HepG2 (cell line): ENCODE data around the gene GRIP2. TPM values are rescaled to one million over a fixed set of nuclear protein-coding genes. Genes with fewer than 3 reads are reported as not detected.

ENCODE experiments used
- ATAC-seq: fragments of 200-7000 bp; cut with Tn5 transposase; 3 replicates; pipeline ENCODE4 v1.9.1; 2020; ENCODE audit warnings: mild to moderate bottlenecking, moderate library complexity
- BruUV-seq: library from RNA; stranded (reverse); fragments of 400-500 nt; replicated peaks from 2 replicates; lab custom pipeline; 2021; lab: Mats Ljungman, UMichigan
- CTCF ChIA-PET: fragments of 300-600 bp; formaldehyde crosslinking; extraction: SDS; loops from one replicate; lab custom pipeline; 2021; ENCODE audit warnings: low total read pairs, inconsistent platforms, low intra/inter-chr PET ratio; lab: Yijun Ruan, JAX
- POLR2A ChIA-PET: fragments of 350-600 bp; sonication (Branson Sonifier 250); formaldehyde crosslinking; loops from one replicate; lab custom pipeline; 2020; ENCODE audit warnings: antibody characterized with exemption, inconsistent platforms; lab: Yijun Ruan, JAX
- DNase-seq: peaks from one replicate; pipeline ENCODE4 v3.0.0-alpha.2; 2015; ENCODE audit warnings: low spot score
- FAIRE-seq: peaks from 3 replicates; lab custom pipeline; 2011; peaks lifted over from hg19 to GRCh38; lab: Jason Lieb, UNC
- H2AFZ ChIP-seq: one replicate; pipeline ENCODE4 v1.6.1; 2011; ENCODE audit warnings: low read length, inconsistent platforms
- H3K27ac ChIP-seq: fragments of 300-600 bp; 3 replicates; pipeline ENCODE4 v1.8.0; 2011; ENCODE audit warnings: mixed run types, mild to moderate bottlenecking, mixed read lengths, low read length, inconsistent platforms; ENCODE audit not compliant: insufficient read depth; ENCODE audit errors: extremely low read length
- H3K27me3 ChIP-seq, 2 experiments: fragments of 200-600 bp in 1 of 2; 2 replicates in 1 of 2; 3 replicates in 1 of 2; pipeline versions ENCODE4 v1.6.0 to v1.8.0; 2011; ENCODE audit warnings: low read length in 2 of 2, mild to moderate bottlenecking in 2 of 2, moderate library complexity in 2 of 2, inconsistent platforms in 1 of 2; ENCODE audit not compliant: insufficient read depth in 2 of 2, control insufficient read depth in 1 of 2
- H3K36me3 ChIP-seq, 2 experiments: fragments of 200-600 bp in 1 of 2; replicated peaks in 1 of 2; 2 replicates in 1 of 2; 3 replicates in 1 of 2; pipeline versions ENCODE4 v1.5.1 to v1.8.0; 2011; ENCODE audit warnings: low read length in 2 of 2, inconsistent platforms in 1 of 2; ENCODE audit not compliant: insufficient read depth in 2 of 2, control insufficient read depth in 1 of 2
- H3K4me1 ChIP-seq: 2 replicates; pipeline ENCODE4 v1.5.1; 2012; ENCODE audit warnings: low read length, inconsistent platforms; ENCODE audit not compliant: insufficient read depth
- H3K4me2 ChIP-seq: 2 replicates; pipeline ENCODE4 v1.6.0; 2011; ENCODE audit warnings: low read depth, low read length, inconsistent platforms
- H3K4me3 ChIP-seq, 3 experiments: fragments of 200-600 bp in 1 of 3; sonication (generic), shearing (Covaris generic) in 1 of 3; replicated peaks in 1 of 3; 2 replicates each; pipeline ENCODE4 v1.5.1; 2011 to 2016; ENCODE audit warnings: low read length in 3 of 3, inconsistent platforms in 2 of 3, low read depth in 2 of 3, mild to moderate bottlenecking in 2 of 3, control low read depth in 1 of 3, mixed read lengths in 1 of 3; ENCODE audit not compliant: insufficient read depth in 1 of 3
- H3K79me2 ChIP-seq: one replicate; pipeline ENCODE4 v1.6.1; 2011; ENCODE audit warnings: low read length, inconsistent platforms; ENCODE audit not compliant: insufficient read depth
- H3K9ac ChIP-seq: 2 replicates; pipeline ENCODE4 v1.6.0; 2011; ENCODE audit warnings: mild to moderate bottlenecking, low read depth, low read length, inconsistent platforms; ENCODE audit not compliant: insufficient read depth
- H3K9me3 ChIP-seq: 2 replicates; pipeline ENCODE4 v1.5.1; 2012; ENCODE audit warnings: mild to moderate bottlenecking, low read length
- H4K20me1 ChIP-seq: 2 replicates; pipeline ENCODE4 v1.6.0; 2011; ENCODE audit warnings: inconsistent platforms, mild to moderate bottlenecking, low read length, moderate library complexity; ENCODE audit not compliant: insufficient read depth
- AHR ChIP-seq: IDR thresholded peaks from 2 replicates; pipeline ENCODE4 v1.6.1; 2018; ENCODE audit warnings: missing genetic modification reagents, missing compliant biosample characterization
- CSRNP1 ChIP-seq: sonication (generic); formaldehyde crosslinking; IDR thresholded peaks from 2 replicates; pipeline ENCODE4 v1.8.1; 2023; ENCODE audit warnings: mild to moderate bottlenecking, missing genetic modification reagents
- ELK4 ChIP-seq: sonication (generic); formaldehyde crosslinking; IDR thresholded peaks from 2 replicates; pipeline ENCODE4 v1.9.0; 2021; ENCODE audit warnings: missing genetic modification reagents, borderline replicate concordance
- HNRNPH1 ChIP-seq: fragments of 200-400 bp; formaldehyde crosslinking; optimal IDR thresholded peaks from 2 replicates; pipeline ENCODE3; 2017; ENCODE audit warnings: mild to moderate bottlenecking, low read depth, low read length
- ONECUT2 ChIP-seq: sonication (generic); formaldehyde crosslinking; IDR thresholded peaks from 2 replicates; pipeline ENCODE4 v1.4.0; 2020; ENCODE audit warnings: missing genetic modification reagents
- TAF15 ChIP-seq: fragments of 200-400 bp; formaldehyde crosslinking; IDR thresholded peaks from one replicate; pipeline ENCODE4 v1.6.1; 2018; ENCODE audit warnings: mild to moderate bottlenecking, low read depth, low read length; ENCODE audit not compliant: poor library complexity, severe bottlenecking
- TERF1 ChIP-seq: sonication (generic); formaldehyde crosslinking; IDR thresholded peaks from 2 replicates; pipeline ENCODE4 v1.8.0; 2022; ENCODE audit warnings: mild to moderate bottlenecking, missing genetic modification reagents, moderate library complexity
- ZNF121 ChIP-seq: sonication (generic); formaldehyde crosslinking; IDR thresholded peaks from 2 replicates; pipeline ENCODE4 v1.5.0; 2020; ENCODE audit warnings: mild to moderate bottlenecking, missing genetic modification reagents
- ZNF557 ChIP-seq: sonication (generic); formaldehyde crosslinking; IDR thresholded peaks from 2 replicates; pipeline ENCODE4 v1.4.0; 2020; ENCODE audit warnings: missing genetic modification reagents
- ZNF704 ChIP-seq: sonication (generic); formaldehyde crosslinking; IDR thresholded peaks from 2 replicates; pipeline ENCODE4 v1.8.1; 2023; ENCODE audit warnings: mild to moderate bottlenecking, inconsistent platforms, moderate library complexity, missing genetic modification reagents, borderline replicate concordance
- ZNF782 ChIP-seq: sonication (generic); formaldehyde crosslinking; IDR thresholded peaks from 2 replicates; pipeline ENCODE4 v1.4.0; 2020; ENCODE audit warnings: missing genetic modification reagents, mild to moderate bottlenecking, borderline replicate concordance
- ZNF784 ChIP-seq: sonication (generic); formaldehyde crosslinking; IDR thresholded peaks from 2 replicates; pipeline ENCODE4 v1.5.1; 2020; ENCODE audit warnings: missing genetic modification reagents, mild to moderate bottlenecking, borderline replicate concordance
- WGBS: methylation state at CpG from one replicate; pipeline ENCODE4 v1.1.6; 2017; ENCODE audit warnings: low lambda C conversion rate; 5-methylcytosine and 5-hydroxymethylcytosine counted together
- in situ Hi-C: cut with HindIII; loops from 2 replicates; pipeline ENCODE4 v1.10.0; 2017; ENCODE audit warnings: low pct_unique_long_range_greater_than_20kb; ENCODE audit not compliant: extremely low pct_ligation_motif_present
- intact Hi-C: fragments of 100-400 bp; cut with micrococcal nuclease; formaldehyde crosslinking; loops from one replicate; pipeline ENCODE4 v1.10.0; 2022; ENCODE audit not compliant: unreplicated experiment
- polyA plus RNA-seq, 8 experiments: library from polyadenylated mRNA; depleted of rRNA in 3 of 8; stranded (reverse) in 7 of 8; unstranded in 1 of 8; fragments of >200 nt; fragmentation: Illumina TruSeq in 4 of 8; extraction: Trizol in 4 of 8; gene quantifications; 2 replicates each; pipeline versions ENCODE4 v1.2.1 to v1.2.3, GENCODE V29; 2011 to 2016; ENCODE audit warnings: low read depth in 4 of 8, missing spikeins in 1 of 8, mixed read lengths in 1 of 8; ENCODE audit not compliant: insufficient read depth in 1 of 8
- total RNA-seq, 5 experiments: library from RNA; depleted of rRNA; stranded (reverse); fragments of >200 nt; fragmentation: Illumina TruSeq; extraction: Trizol; gene quantifications; 2 replicates each; pipeline ENCODE4 v1.2.3, GENCODE V29; 2016; ENCODE audit warnings: low read depth in 1 of 5

GRIP2 gene
- total and polyA plus RNA-seq, 2 of the 13 experiments (the other 11 are each of a cell fraction or from before 2014, with no cell fraction given) = 0.11 to 0.24 TPM

GRCh38 chr3:14464141-14464465, 76.0 kb downstream of the GRIP2 start:
- H3K4me1 ChIP-seq = no peaks in the 10 kb centered on the region
- no peaks in the 10 kb centered on the region for H4K20me1 ChIP-seq
- intact Hi-C loops (no loop called here), in situ Hi-C loops (loop anchor here (5.0 to 10.0 kb wide), 4 partner anchors 62 to 569 kb away; partner anchors contain the start of gene SLC6A6)
- no peak for TF ChIP-seq ELK4
- TF ChIP-seq TERF1 (CRISPR knock-in tag) = no peak
- no peak for TF ChIP-seq ZNF782
- TF ChIP-seq AHR (CRISPR knock-in tag) = no peak
- no peak for TF ChIP-seq ONECUT2
- no peak for TF ChIP-seq ZNF704 (CRISPR knock-in tag)
- no peak for TF ChIP-seq CSRNP1
- no peak for TF ChIP-seq HNRNPH1
- no peak for TF ChIP-seq ZNF784
- no peak for TF ChIP-seq TAF15
- TF ChIP-seq ZNF121 (CRISPR knock-in tag) = no peak
- no peak for TF ChIP-seq ZNF557 (CRISPR knock-in tag)
- no peak for ATAC-seq
- no peaks in the 10 kb centered on the region for H3K79me2 ChIP-seq
- no peak overlapping the region for H3K9ac ChIP-seq
- no peak overlapping the region for H3K4me2 ChIP-seq
- no peak overlapping the region for H2AFZ ChIP-seq
- DNase-seq = no peak
- ChIA-PET CTCF (no interaction called here), POLR2A (no interaction called here)
- WGBS = 100% methylated on average over 4 of the region's 5 CpGs
- H3K9me3 ChIP-seq = no peaks in the 10 kb centered on the region
- no peaks in the 10 kb centered on the region for H3K27me3 ChIP-seq
- no peak overlapping the region for H3K27ac ChIP-seq
- no peak for FAIRE-seq
- BruUV-seq = no TSS peak
- H3K4me3 ChIP-seq = no peak overlapping the region
- H3K36me3 ChIP-seq = peaks cover 14 to 45% of the 10 kb centered on the region in 2 experiments; a peak in 4 of 5 replicates
